Epithelial cell of proximal tubule (primary cell): Measurements from ENCODE around the gene DHX15. TPM values are rescaled to one million over a fixed set of nuclear protein-coding genes. Genes with fewer than 3 reads are reported as not detected.

Source experiments
- DNase-seq: peaks from one replicate; pipeline ENCODE4 v3.0.0-alpha.2; 2011; ENCODE audit warnings: low read depth
- H3K4me3 ChIP-seq: 2 replicates; pipeline ENCODE4 v1.5.1; 2011; ENCODE audit warnings: low read depth, mild to moderate bottlenecking, low read length
- total RNA-seq: library from RNA; depleted of rRNA; stranded (reverse); fragments of >200 nt; gene quantifications from 2 replicates; pipeline ENCODE4 v1.2.3, GENCODE V29; 2015
- TF ChIP-seq, protein P1 (sequence below): conservative IDR thresholded peaks from 2 replicates; pipeline ENCODE4 v1.5.1; 2012; ENCODE audit warnings: low read depth, mild to moderate bottlenecking, low read length

The DHX15 gene
- total RNA-seq, 1 donor from 2014 or later, result 135 TPM

DNA sequence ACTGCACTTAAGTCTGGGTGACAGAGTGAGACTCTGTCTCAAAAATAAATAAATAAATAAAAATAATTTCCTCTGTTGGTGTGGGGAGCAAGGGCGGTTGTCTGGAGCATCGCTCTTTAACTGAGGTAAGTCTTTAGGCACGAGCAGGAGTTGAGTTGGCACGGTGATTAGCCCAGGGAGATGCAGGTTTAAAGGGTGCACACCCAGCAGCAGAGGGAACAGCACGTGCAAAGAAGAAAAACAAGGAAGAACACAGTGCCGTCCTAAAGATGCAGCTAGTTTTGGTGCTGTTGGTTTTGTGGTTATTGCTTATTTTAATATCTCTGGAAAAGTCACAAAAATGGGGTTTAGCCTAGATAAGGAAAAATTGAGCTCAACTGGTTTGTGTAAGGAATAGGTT, 87.8 kb downstream of the DHX15 start:
- TF ChIP-seq, protein P1, sequence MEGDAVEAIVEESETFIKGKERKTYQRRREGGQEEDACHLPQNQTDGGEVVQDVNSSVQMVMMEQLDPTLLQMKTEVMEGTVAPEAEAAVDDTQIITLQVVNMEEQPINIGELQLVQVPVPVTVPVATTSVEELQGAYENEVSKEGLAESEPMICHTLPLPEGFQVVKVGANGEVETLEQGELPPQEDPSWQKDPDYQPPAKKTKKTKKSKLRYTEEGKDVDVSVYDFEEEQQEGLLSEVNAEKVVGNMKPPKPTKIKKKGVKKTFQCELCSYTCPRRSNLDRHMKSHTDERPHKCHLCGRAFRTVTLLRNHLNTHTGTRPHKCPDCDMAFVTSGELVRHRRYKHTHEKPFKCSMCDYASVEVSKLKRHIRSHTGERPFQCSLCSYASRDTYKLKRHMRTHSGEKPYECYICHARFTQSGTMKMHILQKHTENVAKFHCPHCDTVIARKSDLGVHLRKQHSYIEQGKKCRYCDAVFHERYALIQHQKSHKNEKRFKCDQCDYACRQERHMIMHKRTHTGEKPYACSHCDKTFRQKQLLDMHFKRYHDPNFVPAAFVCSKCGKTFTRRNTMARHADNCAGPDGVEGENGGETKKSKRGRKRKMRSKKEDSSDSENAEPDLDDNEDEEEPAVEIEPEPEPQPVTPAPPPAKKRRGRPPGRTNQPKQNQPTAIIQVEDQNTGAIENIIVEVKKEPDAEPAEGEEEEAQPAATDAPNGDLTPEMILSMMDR, result no peak
- no peak overlapping the region for H3K4me3 ChIP-seq
- DNase-seq, result no peak

DNA sequence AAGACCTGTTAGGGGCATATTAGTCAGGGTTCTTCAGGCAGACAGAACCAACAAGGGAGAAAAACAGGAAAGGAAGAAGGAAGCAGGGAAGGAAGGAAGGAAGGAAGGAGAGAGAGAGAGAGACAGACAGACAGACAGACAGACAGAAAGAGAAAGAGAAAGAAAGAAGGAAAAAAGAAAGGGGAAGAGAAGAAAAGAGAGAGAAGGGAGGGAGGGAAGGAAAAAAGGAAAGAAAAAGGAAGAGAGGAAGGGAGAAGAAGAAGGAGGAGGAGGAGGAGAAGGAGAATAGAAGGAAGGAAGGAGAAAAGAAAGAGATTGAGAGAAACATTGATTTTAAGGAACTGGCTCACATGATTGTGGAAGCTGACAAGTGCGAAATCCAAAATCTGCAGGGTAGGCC, 89.0 kb downstream of the DHX15 start:
- TF ChIP-seq, protein P1, result no peak
- no peak overlapping the region for H3K4me3 ChIP-seq
- no peak for DNase-seq

DNA sequence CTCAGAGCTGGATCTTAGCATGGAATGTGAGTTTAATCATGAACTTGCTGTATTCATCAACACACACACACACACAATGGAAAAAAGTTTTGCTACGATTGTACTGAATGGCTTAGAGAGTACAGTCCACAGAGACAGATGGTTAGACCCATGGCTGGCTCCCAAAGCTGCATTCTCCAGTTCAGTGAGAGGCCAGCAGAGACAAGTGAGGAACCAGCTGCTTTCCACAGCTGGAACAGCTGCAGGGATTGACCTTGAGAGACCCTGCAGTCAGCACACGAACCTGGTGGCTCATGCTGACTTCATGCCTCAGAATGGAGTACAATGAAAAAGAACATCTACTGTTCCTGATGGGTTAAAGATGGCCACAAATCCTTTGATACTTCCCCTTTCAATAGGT, 94.5 kb downstream of the DHX15 start:
- TF ChIP-seq, protein P1, result no peak
- no peak for DNase-seq
- H3K4me3 ChIP-seq, result no peak overlapping the region

DNA sequence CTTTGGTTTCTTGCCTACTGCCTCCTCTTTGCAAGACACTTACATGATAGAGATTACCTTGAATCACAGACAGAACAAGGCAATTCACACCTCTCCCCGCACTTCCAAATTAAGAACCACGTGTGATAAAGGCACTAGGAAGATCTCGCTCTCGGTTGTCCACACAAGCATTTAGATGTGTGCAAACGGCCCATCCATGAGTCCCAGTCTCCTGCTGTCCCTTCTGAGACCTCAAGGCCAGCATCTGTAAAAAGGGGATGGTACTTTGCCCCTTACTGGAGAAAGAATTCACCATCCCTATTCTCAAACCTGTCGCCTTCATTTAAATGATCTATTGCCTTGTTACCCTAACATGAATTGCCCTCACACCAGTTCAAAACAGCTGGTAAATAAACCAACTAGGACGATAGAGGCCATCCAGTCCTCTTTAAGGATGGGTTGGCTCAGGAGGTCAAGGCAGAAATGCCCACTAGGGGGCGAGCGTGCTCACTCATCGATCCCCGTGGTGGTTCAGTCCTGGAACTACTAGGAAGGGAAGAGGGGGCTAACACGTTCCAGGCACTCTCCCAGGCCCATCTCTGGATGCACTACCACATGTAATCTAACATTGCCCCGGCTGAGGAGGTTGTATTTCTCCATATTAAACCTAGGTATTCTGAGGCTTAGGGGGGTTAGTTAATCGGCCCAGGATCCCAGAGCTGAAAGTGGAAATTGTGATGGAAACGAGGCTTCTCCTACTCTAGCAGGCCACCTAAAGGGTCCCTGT, 95.8 kb downstream of the DHX15 start:
- TF ChIP-seq, protein P1, result peak; percentile 90
- no peak overlapping the region for H3K4me3 ChIP-seq
- no peak for DNase-seq

DNA sequence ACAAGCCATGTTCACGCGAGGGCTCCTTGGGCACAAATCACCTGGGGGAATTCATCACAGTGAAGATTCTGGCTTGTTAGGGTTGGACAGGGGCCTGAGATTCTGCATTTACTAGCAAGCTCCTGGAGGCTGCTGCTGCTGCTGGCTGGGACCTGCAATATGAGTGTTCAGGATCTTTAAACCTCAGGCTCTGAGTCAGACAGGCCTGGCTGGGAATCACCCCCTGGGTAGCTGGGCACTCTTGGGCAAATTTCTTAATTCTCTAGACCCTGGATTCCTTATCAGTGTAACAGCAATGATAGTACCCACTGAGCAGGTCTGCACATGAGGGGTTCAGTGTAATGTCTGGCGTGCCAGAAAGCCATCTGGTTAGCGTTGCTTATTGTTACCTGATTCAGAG, 101.5 kb downstream of the DHX15 start:
- no peak for DNase-seq
- no peak overlapping the region for H3K4me3 ChIP-seq
- TF ChIP-seq, protein P1, result no peak

DNA sequence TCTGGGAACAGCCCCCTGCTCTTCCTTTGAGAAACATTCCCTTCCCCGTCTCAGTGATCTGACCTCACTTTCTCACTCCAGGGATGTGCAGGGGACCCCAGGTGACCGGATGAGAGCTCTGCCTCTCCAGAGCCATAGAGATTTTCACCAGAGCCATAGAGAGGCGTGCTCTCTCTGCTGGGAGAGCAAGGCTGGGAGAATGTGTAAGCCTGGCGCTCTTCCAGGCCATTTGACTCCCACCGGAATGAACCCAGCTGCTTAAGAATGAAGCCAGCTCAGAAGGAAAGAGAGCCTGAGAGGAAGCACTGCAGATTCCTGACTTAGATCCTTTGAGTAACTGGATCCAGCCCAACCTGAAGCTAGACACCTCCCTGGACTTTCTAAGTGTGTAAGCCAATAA, 106.4 kb downstream of the DHX15 start:
- TF ChIP-seq, protein P1, result no peak
- DNase-seq, result peak; percentile 30
- no peak overlapping the region for H3K4me3 ChIP-seq

Other genes with a start within 250 kb of the DHX15 start
- gene SOD3, start 211.0 kb upstream of the DHX15 start, total RNA-seq, result 0.43 and 0.63 TPM in 2 replicates